ENCODE results near the gene RAB4A. TPM values are rescaled to one million over a fixed set of nuclear protein-coding genes. Genes with fewer than 3 reads are reported as not detected.

RAB4A gene
- total and polyA plus RNA-seq, 2 of the 13 experiments (the other 11 are each of a cell fraction or from before 2014, with no cell fraction given), result 56.0 to 80.1 TPM

DNA sequence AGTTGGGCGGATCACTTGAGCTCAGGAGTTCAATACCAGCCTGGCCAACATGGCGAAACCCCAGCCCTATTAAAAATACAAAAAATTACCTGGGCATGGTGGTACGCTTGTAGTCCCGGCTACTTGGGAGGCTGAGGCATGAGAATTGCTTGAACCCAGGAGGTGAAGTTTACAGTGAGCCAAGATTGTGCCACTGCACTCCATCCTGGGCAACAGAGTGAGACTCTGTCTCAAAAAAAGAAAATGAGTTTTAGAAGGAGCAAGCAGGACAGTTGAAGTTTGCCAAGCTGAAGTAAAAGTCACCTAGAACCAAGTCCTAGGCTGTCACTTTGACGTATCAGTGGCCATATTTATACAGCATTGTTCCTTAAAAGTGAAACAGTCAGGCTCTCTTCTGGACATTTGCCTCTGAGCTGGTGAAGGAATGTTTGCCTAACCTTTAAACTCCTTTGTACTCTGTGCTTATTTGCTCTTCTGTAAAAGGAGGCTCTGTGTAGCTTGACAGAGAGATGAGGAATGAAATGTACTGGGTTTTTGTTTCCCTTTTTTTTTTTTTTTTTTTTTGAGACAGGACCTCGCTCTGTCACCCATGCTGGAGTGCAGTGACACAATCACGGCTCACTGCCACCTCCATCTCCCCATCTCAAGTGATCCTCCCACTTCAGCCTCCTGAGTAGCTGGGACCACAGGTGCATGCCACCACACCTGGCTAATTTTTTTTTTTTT lies 2.8 kb downstream of the RAB4A start (continued):
- TF ChIP-seq, protein P1, sequence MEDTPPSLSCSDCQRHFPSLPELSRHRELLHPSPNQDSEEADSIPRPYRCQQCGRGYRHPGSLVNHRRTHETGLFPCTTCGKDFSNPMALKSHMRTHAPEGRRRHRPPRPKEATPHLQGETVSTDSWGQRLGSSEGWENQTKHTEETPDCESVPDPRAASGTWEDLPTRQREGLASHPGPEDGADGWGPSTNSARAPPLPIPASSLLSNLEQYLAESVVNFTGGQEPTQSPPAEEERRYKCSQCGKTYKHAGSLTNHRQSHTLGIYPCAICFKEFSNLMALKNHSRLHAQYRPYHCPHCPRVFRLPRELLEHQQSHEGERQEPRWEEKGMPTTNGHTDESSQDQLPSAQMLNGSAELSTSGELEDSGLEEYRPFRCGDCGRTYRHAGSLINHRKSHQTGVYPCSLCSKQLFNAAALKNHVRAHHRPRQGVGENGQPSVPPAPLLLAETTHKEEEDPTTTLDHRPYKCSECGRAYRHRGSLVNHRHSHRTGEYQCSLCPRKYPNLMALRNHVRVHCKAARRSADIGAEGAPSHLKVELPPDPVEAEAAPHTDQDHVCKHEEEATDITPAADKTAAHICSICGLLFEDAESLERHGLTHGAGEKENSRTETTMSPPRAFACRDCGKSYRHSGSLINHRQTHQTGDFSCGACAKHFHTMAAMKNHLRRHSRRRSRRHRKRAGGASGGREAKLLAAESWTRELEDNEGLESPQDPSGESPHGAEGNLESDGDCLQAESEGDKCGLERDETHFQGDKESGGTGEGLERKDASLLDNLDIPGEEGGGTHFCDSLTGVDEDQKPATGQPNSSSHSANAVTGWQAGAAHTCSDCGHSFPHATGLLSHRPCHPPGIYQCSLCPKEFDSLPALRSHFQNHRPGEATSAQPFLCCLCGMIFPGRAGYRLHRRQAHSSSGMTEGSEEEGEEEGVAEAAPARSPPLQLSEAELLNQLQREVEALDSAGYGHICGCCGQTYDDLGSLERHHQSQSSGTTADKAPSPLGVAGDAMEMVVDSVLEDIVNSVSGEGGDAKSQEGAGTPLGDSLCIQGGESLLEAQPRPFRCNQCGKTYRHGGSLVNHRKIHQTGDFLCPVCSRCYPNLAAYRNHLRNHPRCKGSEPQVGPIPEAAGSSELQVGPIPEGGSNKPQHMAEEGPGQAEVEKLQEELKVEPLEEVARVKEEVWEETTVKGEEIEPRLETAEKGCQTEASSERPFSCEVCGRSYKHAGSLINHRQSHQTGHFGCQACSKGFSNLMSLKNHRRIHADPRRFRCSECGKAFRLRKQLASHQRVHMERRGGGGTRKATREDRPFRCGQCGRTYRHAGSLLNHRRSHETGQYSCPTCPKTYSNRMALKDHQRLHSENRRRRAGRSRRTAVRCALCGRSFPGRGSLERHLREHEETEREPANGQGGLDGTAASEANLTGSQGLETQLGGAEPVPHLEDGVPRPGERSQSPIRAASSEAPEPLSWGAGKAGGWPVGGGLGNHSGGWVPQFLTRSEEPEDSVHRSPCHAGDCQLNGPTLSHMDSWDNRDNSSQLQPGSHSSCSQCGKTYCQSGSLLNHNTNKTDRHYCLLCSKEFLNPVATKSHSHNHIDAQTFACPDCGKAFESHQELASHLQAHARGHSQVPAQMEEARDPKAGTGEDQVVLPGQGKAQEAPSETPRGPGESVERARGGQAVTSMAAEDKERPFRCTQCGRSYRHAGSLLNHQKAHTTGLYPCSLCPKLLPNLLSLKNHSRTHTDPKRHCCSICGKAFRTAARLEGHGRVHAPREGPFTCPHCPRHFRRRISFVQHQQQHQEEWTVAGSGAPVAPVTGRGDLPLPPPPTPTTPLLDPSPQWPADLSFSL (CRISPR knock-in tag; IDR thresholded peaks at IDR 0.05), result no peak
- no peak for TF ChIP-seq CCDC6 (CRISPR knock-in tag; IDR thresholded peaks at IDR 0.05)
- no peak for TF ChIP-seq SYNCRIP (IDR thresholded peaks at IDR 0.05; ENCODE audit: insufficient read depth, low read depth, low read length)
- TF ChIP-seq, protein P2, sequence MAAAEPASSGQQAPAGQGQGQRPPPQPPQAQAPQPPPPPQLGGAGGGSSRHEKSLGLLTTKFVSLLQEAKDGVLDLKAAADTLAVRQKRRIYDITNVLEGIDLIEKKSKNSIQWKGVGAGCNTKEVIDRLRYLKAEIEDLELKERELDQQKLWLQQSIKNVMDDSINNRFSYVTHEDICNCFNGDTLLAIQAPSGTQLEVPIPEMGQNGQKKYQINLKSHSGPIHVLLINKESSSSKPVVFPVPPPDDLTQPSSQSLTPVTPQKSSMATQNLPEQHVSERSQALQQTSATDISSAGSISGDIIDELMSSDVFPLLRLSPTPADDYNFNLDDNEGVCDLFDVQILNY (CRISPR knock-in tag; conservative IDR thresholded peaks at IDR 0.05), result no peak
- TF ChIP-seq KLF6 (CRISPR knock-in tag; IDR thresholded peaks at IDR 0.05), result no peak; the same call in 1 of the 2 replicates
- TF ChIP-seq, protein P3, sequence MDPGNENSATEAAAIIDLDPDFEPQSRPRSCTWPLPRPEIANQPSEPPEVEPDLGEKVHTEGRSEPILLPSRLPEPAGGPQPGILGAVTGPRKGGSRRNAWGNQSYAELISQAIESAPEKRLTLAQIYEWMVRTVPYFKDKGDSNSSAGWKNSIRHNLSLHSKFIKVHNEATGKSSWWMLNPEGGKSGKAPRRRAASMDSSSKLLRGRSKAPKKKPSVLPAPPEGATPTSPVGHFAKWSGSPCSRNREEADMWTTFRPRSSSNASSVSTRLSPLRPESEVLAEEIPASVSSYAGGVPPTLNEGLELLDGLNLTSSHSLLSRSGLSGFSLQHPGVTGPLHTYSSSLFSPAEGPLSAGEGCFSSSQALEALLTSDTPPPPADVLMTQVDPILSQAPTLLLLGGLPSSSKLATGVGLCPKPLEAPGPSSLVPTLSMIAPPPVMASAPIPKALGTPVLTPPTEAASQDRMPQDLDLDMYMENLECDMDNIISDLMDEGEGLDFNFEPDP (CRISPR knock-in tag; conservative IDR thresholded peaks at IDR 0.05), result no peak
- TF ChIP-seq THYN1 (CRISPR knock-in tag; IDR thresholded peaks at IDR 0.05; ENCODE audit: borderline replicate concordance, low read depth), result no peak
- TF ChIP-seq RBFOX2 (IDR thresholded peaks at IDR 0.05; ENCODE audit: low read depth, low read length), result 0 out of 2 replicates have a peak, but pooled peaks have one; percentile 40
- TF ChIP-seq SMAD1 (CRISPR knock-in tag; IDR thresholded peaks at IDR 0.05; ENCODE audit: borderline replicate concordance, low read depth), result no peak
- TF ChIP-seq HOXA7 (CRISPR knock-in tag; IDR thresholded peaks at IDR 0.05), result no peak
- no peak for TF ChIP-seq SATB2 (CRISPR knock-in tag; IDR thresholded peaks at IDR 0.05)
- TF ChIP-seq SMYD3 (CRISPR knock-in tag; IDR thresholded peaks at IDR 0.05), result no peak
- TF ChIP-seq, protein P4, sequence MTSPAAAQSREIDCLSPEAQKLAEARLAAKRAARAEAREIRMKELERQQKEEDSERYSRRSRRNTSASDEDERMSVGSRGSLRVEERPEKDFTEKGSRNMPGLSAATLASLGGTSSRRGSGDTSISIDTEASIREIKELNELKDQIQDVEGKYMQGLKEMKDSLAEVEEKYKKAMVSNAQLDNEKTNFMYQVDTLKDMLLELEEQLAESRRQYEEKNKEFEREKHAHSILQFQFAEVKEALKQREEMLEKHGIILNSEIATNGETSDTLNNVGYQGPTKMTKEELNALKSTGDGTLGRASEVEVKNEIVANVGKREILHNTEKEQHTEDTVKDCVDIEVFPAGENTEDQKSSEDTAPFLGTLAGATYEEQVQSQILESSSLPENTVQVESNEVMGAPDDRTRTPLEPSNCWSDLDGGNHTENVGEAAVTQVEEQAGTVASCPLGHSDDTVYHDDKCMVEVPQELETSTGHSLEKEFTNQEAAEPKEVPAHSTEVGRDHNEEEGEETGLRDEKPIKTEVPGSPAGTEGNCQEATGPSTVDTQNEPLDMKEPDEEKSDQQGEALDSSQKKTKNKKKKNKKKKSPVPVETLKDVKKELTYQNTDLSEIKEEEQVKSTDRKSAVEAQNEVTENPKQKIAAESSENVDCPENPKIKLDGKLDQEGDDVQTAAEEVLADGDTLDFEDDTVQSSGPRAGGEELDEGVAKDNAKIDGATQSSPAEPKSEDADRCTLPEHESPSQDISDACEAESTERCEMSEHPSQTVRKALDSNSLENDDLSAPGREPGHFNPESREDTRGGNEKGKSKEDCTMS (CRISPR knock-in tag; conservative IDR thresholded peaks at IDR 0.05), result no peak
- TF ChIP-seq NFKBIZ (CRISPR knock-in tag; IDR thresholded peaks at IDR 0.05), result peak; percentile 43; the same call in 1 of the 2 replicates
- no peak for TF ChIP-seq ZNF619 (CRISPR knock-in tag; IDR thresholded peaks at IDR 0.05)
- no peak for TF ChIP-seq ZBTB7B (CRISPR knock-in tag; IDR thresholded peaks at IDR 0.05)

Data from HepG2 (cell line).